ENCODE results near the gene MYL6B.

GRCh38 chr12:56169229-56169759 is 16.9 kb downstream of the MYL6B start:
- no peak for TF ChIP-seq POLR2A (IDR thresholded peaks at IDR 0.05)
- no peak for TF ChIP-seq CTCF (IDR thresholded peaks at IDR 0.05)

Measured in right lobe of liver (tissue), 4 donors.